Ectodermal cell (in vitro differentiated cells): ENCODE data around the gene HAUS7.

Experiments used
- H3K27ac ChIP-seq: 2 replicates; pipeline ENCODE4 v1.7.0; 2013; ENCODE audit warnings: mild to moderate bottlenecking, low read depth, low read length; ENCODE audit not compliant: insufficient read depth, poor library complexity, severe bottlenecking
- H3K27me3 ChIP-seq: 2 replicates; pipeline ENCODE4 v1.7.0; 2013; ENCODE audit warnings: mild to moderate bottlenecking, low read length; ENCODE audit not compliant: insufficient read depth, control insufficient read depth, poor library complexity, severe bottlenecking
- H3K36me3 ChIP-seq: one replicate; pipeline ENCODE4 v1.7.0; 2013; ENCODE audit warnings: low read length; ENCODE audit not compliant: control insufficient read depth, insufficient read depth
- H3K4me1 ChIP-seq: one replicate; pipeline ENCODE4 v1.7.0; 2013; ENCODE audit warnings: low read length; ENCODE audit not compliant: control insufficient read depth, insufficient read depth
- H3K4me3 ChIP-seq: 2 replicates; pipeline ENCODE4 v1.7.0; 2013; ENCODE audit warnings: low read depth, low read length, control low read depth; ENCODE audit not compliant: insufficient read depth
- H3K9me3 ChIP-seq: 2 replicates; pipeline ENCODE4 v1.7.0; 2013; ENCODE audit warnings: mild to moderate bottlenecking, low read length, moderate library complexity; ENCODE audit not compliant: control insufficient read depth
- WGBS, 2 experiments: methylation state at CpG; one replicate each; pipeline ENCODE4 v1.1.7; 2013; ENCODE audit warnings: missing lambda C conversion rate in 2 of 2; 5-methylcytosine and 5-hydroxymethylcytosine counted together

The HAUS7 gene

DNA sequence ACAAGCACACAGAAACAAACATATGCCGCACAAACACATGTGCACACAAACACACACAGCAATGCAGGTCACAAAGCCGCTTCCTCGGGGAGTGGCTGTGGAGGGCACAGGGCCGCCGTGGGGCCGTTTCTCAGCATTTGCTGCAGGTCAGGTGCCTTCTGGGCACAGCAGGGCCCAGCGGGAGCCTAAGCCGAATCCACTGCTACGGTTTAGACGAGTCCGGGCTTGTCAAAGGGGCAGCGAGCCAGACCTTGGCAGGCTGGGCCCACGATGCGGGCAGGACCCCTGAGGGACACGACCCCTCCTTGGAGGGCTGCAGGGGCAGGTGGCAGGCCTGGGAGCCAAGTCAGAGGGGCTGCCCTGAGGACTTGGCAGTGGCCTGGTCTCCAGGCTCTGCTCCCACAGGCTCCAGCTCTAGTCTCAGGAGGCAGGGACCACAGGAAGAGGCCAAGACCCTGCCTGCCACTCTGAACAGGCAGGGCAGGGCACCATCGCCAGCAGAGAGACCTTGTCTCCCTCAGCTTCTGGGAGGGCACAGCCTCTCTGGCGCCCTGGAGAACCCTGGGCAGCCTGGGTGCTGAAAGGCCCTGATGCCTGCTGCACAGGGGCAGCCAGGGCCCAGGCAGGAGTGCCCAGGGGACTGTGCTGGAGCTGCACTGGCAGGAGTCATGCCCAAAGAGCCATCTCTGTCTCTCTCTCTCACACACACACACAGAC, 41.6 kb upstream of the HAUS7 start:
- Histone ChIP-seq H3K4me1 (no peaks in the 10 kb centered on the region), H3K36me3 (no peaks in the 10 kb centered on the region), H3K27me3 (peaks cover 13% of the 10 kb centered on the region), H3K27ac (no peak overlapping the region), H3K4me3 (no peak overlapping the region), H3K9me3 (no peaks in the 10 kb centered on the region)
- WGBS, 2 experiments = 85 to 89% methylated on average over 17 of the region's 17 CpGs

DNA sequence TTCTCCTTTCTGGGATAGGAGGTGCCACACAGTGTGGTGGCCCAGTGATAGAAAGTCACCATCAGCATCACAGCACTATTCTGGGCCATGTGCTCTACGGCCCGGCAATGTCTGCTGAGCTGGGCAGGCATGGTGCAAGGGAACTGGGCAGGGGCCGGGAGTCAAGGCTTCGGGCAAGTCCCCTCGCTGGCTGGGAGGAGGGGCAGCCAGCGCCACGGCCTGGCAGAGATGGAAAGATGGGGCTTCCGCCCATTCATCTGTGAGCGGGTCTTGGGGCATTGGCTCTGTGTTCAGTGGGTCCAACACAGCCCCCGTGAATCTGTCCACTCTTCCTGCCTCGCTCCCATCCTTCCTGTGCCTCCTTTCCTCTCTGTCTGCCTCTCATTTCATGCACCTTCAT, 40.0 kb upstream of the HAUS7 start:
- no peak overlapping the region for H3K4me3 ChIP-seq
- no peaks in the 10 kb centered on the region for H3K36me3 ChIP-seq
- no peaks in the 10 kb centered on the region for H3K9me3 ChIP-seq
- no peak overlapping the region for H3K27ac ChIP-seq
- no peaks in the 10 kb centered on the region for H3K27me3 ChIP-seq
- H3K4me1 ChIP-seq = no peaks in the 10 kb centered on the region
- WGBS, 2 experiments = 90 to 92% methylated on average over 11 of the region's 11 CpGs

DNA sequence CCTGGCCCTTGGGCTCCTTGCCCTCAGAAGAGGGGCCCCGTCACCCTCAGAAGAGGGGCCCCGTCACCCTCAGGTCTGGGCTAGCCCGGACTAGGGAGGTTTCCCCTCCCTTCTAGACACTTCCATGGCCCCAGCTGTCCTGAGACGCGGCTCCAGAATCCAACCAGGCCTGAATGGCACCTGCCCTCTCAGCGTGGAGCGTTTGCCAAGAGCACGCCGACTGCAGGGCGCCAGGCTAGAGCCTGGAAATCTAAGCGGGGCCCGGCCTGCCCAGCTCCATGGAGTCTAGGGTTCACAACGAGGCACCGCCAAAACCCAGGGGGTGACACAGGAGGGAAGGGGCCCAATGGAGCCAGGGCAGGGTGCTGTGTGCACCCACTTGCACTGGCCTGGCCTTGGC, 39.2 kb upstream of the HAUS7 start:
- Histone ChIP-seq H3K27me3 (no peaks in the 10 kb centered on the region), H3K4me3 (no peak overlapping the region), H3K9me3 (no peaks in the 10 kb centered on the region), H3K36me3 (no peaks in the 10 kb centered on the region), H3K27ac (no peak overlapping the region), H3K4me1 (no peaks in the 10 kb centered on the region)
- 90 to 95% methylated on average over 14 of the region's 14 CpGs for WGBS, 2 experiments

DNA sequence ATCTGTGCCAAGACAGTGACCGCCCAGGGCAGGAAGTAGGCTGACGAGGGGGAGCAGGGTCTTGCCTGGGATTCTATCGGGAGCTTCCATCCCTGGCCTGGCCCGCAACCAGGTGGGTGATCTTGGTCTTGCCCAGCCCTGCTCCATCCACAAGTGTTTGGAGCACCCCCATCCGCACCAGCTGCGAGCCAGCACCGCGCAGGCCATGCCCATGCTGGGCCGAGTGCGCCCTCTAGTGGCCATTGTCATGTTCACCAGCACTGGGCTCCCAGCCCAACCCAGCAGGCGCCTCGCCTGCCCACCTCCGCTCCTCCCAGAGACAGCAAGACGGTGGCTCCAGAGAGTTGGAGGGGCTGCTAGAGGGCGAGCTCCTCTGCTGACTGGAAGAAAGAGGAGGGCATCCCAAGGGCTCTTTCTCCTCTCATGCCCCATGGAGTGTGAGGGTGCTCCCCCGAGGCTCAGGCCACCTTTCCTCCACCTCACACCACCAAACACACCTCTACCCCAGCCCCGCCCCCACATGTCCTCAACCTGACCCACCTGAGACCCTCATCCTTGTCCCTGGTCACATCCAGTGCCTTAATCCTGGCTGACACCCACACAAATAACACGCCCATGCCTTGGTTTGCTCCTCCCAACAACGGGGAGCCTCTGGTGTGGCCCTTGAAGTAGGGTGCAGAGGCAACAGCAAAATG, 37.3 kb upstream of the HAUS7 start:
- Histone ChIP-seq H3K36me3 (no peaks in the 10 kb centered on the region), H3K4me1 (no peaks in the 10 kb centered on the region), H3K27me3 (no peaks in the 10 kb centered on the region), H3K9me3 (no peaks in the 10 kb centered on the region), H3K27ac (no peak overlapping the region), H3K4me3 (no peak overlapping the region)
- 21 to 23% methylated on average over 18 to 19 of the region's 19 CpGs for WGBS, 2 experiments

DNA sequence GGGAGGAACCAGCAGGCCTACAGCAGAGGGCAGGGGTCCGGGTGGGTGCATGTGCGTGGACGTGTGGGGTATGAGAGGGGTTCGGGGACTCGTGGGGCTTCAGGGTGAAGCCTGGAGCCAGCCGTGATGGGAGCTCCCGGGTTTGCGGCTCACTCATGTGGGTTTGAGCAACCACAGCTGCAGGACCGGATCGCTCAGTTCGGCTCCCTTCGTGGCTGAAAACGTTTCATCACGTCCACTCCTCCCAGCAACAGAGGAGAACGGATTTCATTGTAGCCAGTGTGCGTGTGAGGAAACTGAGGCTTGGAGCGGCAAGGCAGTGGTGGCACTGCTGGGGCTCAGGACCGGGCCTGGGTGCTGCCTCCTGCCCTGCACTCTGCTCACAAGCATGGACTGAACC, 35.0 kb upstream of the HAUS7 start:
- no peak overlapping the region for H3K4me3 ChIP-seq
- no peaks in the 10 kb centered on the region for H3K36me3 ChIP-seq
- 94 to 95% methylated on average over 18 of the region's 18 CpGs for WGBS, 2 experiments
- no peak overlapping the region for H3K27ac ChIP-seq
- H3K9me3 ChIP-seq = no peaks in the 10 kb centered on the region
- no peaks in the 10 kb centered on the region for H3K4me1 ChIP-seq
- no peaks in the 10 kb centered on the region for H3K27me3 ChIP-seq

DNA sequence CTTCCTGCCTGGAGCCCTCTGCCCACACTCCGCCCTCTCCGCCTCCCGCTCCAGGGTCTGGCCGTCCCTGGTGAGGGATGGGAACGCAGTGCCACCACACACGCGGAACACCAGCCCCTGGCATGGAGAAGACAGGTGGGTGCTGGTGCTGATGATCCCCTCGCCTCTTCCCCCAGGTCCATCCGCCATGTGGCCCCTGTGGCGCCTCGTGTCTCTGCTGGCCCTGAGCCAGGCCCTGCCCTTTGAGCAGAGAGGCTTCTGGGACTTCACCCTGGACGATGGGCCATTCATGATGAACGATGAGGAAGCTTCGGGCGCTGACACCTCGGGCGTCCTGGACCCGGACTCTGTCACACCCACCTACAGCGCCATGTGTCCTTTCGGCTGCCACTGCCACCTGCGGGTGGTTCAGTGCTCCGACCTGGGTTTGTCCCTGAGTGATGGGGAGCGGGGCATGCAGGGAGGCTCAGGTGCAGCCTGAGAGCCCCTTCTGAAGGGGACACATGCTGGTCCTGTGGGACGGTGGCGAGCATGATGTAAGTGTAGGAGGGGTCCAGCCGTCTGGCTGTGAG, 34.2 kb upstream of the HAUS7 start:
- Histone ChIP-seq H3K4me1 (no peaks in the 10 kb centered on the region), H3K4me3 (no peak overlapping the region), H3K9me3 (no peaks in the 10 kb centered on the region), H3K27ac (no peak overlapping the region), H3K36me3 (no peaks in the 10 kb centered on the region), H3K27me3 (no peaks in the 10 kb centered on the region)
- WGBS, 2 experiments = 83 to 84% methylated on average over 26 of the region's 26 CpGs

DNA sequence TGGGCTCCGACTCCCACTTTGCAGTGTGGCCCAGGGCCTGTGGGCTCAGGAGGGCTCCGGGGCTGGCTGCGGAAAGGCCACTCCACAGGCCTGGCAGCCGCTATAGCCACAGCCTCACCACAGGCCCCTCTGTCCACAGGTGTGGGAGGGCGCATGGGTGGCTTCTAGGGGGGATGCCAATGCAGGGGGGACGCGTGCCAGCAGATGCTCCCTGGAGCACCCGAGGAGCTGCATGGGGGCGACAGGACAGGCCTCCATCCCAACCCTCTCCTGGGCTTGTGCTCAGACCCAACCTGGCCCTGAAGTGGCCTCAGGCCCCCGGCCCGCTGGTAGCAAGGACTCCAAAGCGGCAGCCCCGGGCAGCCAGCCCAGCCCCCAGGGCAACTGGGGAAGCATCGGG, 32.4 kb upstream of the HAUS7 start:
- Histone ChIP-seq H3K27me3 (no peaks in the 10 kb centered on the region), H3K36me3 (no peaks in the 10 kb centered on the region), H3K4me3 (no peak overlapping the region), H3K4me1 (no peaks in the 10 kb centered on the region), H3K9me3 (no peaks in the 10 kb centered on the region), H3K27ac (no peak overlapping the region)
- WGBS, 2 experiments = 92 to 94% methylated on average over 14 of the region's 14 CpGs

DNA sequence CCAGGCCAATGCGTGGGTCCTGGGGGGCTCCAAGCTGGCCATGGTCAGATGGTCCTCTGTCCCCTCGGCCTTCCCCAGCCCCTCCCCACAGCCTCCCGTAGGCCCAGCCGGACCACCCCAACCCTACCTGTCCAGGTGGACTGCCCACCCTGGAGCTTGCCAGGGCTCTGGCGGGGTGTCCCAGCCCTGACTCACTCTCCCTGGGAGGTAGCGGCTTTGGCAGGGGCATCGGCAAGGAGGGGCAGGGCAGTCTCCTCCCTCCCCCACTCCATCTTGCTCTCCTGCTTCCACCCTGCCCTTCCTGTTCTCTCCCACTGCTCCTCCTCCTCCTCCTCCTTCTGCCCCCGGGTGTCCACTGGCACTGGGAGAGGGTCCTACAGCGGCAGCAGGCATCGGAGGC, 31.8 kb upstream of the HAUS7 start:
- no peaks in the 10 kb centered on the region for H3K36me3 ChIP-seq
- no peaks in the 10 kb centered on the region for H3K27me3 ChIP-seq
- no peak overlapping the region for H3K27ac ChIP-seq
- no peak overlapping the region for H3K4me3 ChIP-seq
- H3K4me1 ChIP-seq = no peaks in the 10 kb centered on the region
- WGBS, 2 experiments = 86 to 88% methylated on average over 10 of the region's 10 CpGs
- no peaks in the 10 kb centered on the region for H3K9me3 ChIP-seq

DNA sequence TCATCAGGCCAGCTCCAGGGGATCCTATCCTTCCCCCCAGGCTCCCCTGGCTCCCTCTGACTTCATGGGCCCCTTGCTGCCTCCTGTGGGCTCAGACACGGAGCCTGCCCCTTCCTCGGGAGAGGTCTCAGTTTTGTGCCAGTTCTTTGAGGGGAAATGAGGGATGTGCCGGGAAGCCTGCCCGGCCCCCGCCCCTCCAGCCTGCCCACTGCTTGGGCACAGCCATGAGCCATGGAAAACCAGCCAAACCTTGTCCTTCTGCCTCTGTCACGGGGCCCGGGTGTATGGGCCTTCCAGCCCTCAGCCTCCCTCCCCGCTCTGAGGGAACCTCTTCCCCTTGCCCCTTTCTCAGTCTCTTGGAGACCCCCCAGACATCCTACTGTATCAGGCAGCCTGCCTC, 31.2 kb upstream of the HAUS7 start:
- WGBS, 2 experiments = 92 to 97% methylated on average over 8 of the region's 8 CpGs
- H3K36me3 ChIP-seq = no peaks in the 10 kb centered on the region
- no peak overlapping the region for H3K27ac ChIP-seq
- no peak overlapping the region for H3K4me3 ChIP-seq
- no peaks in the 10 kb centered on the region for H3K4me1 ChIP-seq
- no peaks in the 10 kb centered on the region for H3K27me3 ChIP-seq
- H3K9me3 ChIP-seq = no peaks in the 10 kb centered on the region

DNA sequence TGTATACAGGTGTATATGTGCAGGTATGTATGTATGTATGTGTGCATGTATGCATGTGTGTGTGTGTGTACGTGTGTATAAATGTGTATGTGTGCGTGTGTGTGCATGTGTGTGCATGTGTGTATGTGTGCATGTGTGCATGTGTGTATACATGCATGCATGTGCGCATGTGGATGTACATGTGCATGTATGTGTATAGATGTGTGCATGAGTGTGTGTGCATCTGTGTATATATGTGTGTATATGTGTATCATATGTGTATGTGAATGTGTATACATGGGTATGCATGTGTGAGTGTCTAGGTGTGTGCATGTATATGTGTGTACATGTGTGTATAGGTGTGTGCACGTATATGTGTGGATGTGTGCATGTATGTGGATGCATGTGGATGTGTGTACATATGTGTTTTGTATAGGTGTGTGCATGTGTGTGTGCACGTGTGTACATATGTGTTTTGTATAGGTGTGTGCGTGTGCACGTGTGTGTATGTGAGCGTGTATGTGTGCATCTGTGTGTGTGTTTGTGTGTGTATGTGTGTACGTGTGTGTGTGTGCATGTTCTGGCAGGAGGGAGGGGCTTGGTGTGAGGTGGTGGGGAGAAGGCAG, 30.4 kb upstream of the HAUS7 start:
- Histone ChIP-seq H3K9me3 (no peaks in the 10 kb centered on the region), H3K4me1 (no peaks in the 10 kb centered on the region), H3K27ac (no peak overlapping the region), H3K27me3 (no peaks in the 10 kb centered on the region), H3K36me3 (no peaks in the 10 kb centered on the region), H3K4me3 (no peak overlapping the region)
- 92 to 94% methylated on average over 9 of the region's 9 CpGs for WGBS, 2 experiments
